Fibroblast of mammary gland (primary cell): ENCODE results near the gene KCTD17.

ENCODE experiments used
- DNase-seq: peaks from one replicate; pipeline ENCODE4 v3.0.0-alpha.2; 2010; ENCODE audit warnings: low read depth
- H3K4me3 ChIP-seq: 2 replicates; pipeline ENCODE4 v1.5.1; 2011; ENCODE audit warnings: low read depth, mild to moderate bottlenecking, low read length, moderate library complexity; ENCODE audit not compliant: control insufficient read depth
- TF ChIP-seq, protein P1 (sequence below): conservative IDR thresholded peaks from 2 replicates; pipeline ENCODE4 v1.5.1; 2011; ENCODE audit warnings: low read depth, low read length, inconsistent platforms; ENCODE audit not compliant: control insufficient read depth, insufficient read depth

Gene KCTD17

DNA sequence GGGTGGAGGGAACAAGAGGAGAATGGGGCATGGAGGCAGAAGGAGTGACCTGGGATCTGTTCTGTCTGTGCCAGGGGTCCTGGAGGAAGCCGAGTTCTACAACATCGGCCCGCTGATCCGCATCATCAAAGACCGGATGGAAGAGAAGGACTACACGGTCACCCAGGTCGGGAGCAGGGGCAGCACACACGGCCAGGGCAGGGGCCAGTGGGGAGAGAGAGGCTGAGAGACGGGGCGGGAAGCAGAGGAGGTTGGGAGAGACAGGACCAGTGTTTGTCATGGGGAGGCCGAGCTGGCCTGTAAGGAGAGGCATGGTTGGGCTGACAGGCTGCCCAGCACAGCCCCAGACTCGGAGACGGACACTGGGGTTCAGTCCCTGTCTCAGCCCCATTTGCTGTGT, 4.7 kb downstream of the KCTD17 start:
- no peak for DNase-seq
- TF ChIP-seq, protein P1, sequence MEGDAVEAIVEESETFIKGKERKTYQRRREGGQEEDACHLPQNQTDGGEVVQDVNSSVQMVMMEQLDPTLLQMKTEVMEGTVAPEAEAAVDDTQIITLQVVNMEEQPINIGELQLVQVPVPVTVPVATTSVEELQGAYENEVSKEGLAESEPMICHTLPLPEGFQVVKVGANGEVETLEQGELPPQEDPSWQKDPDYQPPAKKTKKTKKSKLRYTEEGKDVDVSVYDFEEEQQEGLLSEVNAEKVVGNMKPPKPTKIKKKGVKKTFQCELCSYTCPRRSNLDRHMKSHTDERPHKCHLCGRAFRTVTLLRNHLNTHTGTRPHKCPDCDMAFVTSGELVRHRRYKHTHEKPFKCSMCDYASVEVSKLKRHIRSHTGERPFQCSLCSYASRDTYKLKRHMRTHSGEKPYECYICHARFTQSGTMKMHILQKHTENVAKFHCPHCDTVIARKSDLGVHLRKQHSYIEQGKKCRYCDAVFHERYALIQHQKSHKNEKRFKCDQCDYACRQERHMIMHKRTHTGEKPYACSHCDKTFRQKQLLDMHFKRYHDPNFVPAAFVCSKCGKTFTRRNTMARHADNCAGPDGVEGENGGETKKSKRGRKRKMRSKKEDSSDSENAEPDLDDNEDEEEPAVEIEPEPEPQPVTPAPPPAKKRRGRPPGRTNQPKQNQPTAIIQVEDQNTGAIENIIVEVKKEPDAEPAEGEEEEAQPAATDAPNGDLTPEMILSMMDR = no peak
- no peak overlapping the region for H3K4me3 ChIP-seq

DNA sequence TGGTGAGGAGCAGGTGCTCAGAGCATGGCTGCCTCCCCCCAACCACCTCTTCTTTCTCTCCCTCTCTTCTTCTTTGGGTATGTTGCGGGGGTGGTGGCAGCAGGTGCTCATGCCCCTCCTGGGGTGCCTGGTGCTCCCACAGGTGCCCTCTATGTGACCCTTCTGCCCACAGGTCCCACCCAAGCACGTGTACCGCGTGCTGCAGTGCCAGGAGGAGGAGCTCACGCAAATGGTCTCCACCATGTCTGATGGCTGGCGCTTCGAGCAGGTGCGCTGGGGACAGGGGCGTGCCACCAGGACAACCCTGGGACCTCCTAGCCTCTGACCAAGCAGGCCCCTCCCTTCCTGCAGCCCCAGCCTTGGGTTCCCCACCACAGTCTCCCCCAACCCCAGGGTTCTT, 5.7 kb downstream of the KCTD17 start:
- no peak for DNase-seq
- TF ChIP-seq, protein P1 = no peak
- H3K4me3 ChIP-seq = no peak overlapping the region

DNA sequence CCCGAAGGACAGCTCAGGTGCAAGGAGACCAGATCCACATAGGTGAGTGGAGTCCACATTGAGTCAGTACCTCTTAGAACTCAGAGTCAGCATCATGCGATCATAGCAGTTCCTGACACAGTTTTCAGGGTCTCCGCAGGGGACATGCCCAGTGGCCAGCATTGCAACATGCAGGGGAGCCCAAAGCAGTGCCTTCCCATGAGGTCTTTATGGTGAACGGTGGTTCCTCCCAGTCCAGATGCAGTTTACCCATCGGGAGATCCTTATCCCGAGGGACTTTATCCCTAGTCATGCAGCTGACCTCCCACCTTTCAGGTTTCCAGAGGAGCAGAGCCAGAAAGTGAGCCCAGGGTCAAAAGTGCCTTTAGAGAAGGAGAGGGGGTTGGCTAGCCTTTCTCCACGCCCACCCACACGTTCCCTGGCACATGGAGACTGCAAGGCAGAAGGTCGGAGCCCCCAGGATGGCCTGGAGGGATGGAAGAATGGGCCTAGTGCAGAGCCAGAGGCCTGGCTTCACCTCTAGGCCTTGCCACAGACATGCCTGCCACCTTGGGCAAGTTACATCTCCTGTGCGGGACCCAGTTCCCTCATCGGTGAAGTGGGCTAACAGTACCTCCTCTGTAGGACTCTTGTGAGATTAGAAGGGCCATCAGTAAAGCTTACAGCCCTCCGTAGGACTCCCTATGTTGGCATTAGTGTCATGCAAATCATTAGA, 6.4 kb downstream of the KCTD17 start:
- TF ChIP-seq, protein P1 = no peak
- H3K4me3 ChIP-seq = no peak overlapping the region
- no peak for DNase-seq

DNA sequence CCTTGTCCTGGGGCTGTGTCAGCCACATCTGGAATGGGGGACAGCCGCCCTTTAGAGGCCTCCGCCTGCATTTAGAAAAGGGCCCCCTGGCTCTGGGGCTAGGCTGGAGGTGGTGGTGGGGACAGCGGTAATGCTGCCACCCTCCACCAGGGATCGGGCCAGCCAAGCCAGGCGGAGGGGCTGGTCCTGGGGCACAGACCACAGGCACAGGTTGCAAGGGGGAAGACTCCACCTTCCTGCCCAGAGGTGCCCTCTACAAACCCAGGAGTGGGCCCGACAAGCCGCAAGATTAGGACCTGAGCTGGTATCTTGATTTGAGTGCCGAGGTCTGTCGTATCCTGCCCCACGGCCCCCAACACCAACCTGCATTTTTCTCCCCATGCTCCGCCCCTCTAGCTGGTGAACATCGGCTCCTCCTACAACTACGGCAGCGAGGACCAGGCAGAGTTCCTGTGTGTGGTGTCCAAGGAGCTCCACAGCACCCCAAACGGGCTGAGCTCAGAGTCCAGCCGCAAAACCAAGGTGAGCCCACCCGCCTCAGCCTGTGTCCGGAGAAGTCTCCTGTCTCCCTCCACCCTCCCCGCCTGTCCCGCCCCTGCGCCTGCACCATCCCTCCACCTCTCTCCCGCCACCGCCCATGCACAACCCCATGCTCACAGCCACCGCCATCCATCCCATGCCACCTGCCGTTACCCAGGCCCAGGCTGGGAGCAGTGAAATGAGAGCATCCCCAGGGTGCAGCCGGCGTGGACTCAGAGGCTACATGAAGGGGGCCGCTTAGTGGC, 7.6 kb downstream of the KCTD17 start:
- DNase-seq = no peak
- TF ChIP-seq, protein P1 = no peak
- H3K4me3 ChIP-seq = no peak overlapping the region

DNA sequence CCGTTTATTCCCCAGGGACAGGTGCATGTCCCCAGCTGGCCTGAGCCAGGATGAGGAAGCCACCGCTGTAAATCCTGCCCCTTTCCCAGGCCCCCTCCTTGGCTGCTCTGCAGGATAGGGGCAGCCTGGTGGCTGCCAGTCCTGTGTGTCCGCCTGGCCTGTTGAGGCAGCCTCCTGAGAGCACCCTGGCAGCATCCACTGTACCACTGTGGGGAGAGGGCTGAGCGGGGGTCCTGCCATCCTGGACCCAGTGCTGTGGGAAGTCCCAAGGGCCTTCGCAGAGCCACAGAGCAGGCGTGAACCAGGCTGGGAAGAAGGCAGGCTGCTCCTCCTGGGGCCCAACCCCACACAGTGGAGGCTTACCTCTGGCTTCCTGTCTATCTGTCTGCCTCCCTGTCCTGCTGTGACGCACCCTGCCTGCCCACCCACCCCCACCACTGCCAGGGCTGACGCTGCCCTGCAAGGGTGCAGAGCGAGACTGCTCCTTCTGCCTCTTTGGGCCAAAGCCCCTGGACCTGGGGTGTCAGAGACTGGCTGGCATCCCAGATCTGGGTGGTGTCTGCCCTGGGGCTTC, 8.4 kb downstream of the KCTD17 start:
- H3K4me3 ChIP-seq = no peak overlapping the region
- TF ChIP-seq, protein P1 = no peak
- DNase-seq = no peak

DNA sequence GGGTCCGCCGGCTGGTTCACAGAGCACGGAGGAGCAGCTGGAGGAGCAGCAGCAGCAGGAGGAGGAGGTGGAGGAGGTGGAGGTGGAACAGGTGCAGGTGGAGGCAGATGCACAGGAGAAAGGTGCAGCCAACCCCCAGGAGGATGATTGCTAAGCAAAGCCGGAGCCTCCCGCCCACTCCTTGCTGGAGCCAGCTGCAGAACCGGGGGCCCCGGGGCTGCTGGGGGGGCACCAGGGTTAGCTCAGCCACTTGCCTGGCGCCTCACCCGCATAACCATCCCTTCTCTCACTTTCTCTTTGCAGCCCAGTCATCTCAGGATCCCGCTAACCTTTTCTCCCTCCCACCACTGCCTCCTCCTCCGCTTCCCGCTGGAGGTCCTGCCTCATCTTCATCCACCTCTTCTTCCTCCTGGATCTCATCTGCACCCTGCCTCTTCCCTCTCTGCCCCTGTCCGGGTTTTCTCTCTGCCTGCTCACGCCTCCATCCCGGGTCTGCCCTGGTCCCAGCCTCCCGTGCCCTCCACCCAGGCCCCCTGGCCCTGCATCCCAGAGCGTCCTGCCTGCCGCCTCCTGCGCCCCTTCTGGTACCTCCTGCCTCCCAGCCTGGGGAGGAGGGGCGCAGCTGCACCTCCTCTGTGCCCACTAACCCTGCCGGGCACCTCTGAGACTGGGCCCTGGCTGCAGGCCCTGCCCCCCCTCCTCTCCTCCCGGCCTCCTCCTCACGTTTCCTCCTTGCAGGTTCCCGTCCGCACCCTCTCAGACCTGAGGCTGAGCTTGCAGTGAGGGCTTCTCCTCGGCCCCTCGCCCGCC, 9.5 kb downstream of the KCTD17 start:
- no peak for DNase-seq
- no peak overlapping the region for H3K4me3 ChIP-seq
- TF ChIP-seq, protein P1 = no peak
